Measurements from ENCODE around the gene TTC21A. TPM values are rescaled to one million over a fixed set of nuclear protein-coding genes. Genes with fewer than 3 reads are reported as not detected.

Gene TTC21A
- total and polyA plus RNA-seq, 7 donors = 0.60 to 7.1 (median 4.3) TPM

DNA sequence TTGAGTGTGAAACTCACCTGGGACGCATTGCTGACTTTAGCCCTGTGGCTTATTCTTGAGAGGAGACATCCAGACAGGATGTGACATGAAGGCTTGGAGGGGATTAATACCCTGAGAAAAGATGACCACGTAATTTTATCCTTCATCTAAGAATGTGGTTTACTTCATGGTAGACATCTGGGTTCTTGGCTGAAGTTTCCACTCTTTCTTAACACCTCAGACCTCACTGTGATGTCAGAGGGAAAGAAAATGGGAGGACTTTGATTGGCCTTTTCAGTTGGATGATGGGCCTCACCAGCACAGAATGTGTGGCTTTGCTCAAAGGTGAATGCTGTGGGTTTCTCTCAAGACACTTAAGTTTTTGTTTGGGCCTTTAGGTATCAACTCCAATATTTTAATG, 16.6 kb upstream of the TTC21A start:
- 91 to 93% methylated on average over 2 of the region's 2 CpGs for WGBS, 2 donors
- Histone ChIP-seq H3K4me3 (no peak overlapping the region), H3K36me3 (peaks cover 10 to 100% (median 42%) of the 10 kb centered on the region in 4 donors), H3K4me1 (peaks cover 0 to 4% (median 0%) of the 10 kb centered on the region in 4 donors), H3K27me3 (no peaks in the 10 kb centered on the region), H3K9me3 (no peaks in the 10 kb centered on the region), H3K27ac (no peak overlapping the region)
- TF ChIP-seq POLR2A (IDR thresholded peaks at IDR 0.05) (no peak), POLR2AphosphoS5 (IDR thresholded peaks at IDR 0.05) (no peak), EP300 (IDR thresholded peaks at IDR 0.05) (no peak)
- TF ChIP-seq, protein P1, sequence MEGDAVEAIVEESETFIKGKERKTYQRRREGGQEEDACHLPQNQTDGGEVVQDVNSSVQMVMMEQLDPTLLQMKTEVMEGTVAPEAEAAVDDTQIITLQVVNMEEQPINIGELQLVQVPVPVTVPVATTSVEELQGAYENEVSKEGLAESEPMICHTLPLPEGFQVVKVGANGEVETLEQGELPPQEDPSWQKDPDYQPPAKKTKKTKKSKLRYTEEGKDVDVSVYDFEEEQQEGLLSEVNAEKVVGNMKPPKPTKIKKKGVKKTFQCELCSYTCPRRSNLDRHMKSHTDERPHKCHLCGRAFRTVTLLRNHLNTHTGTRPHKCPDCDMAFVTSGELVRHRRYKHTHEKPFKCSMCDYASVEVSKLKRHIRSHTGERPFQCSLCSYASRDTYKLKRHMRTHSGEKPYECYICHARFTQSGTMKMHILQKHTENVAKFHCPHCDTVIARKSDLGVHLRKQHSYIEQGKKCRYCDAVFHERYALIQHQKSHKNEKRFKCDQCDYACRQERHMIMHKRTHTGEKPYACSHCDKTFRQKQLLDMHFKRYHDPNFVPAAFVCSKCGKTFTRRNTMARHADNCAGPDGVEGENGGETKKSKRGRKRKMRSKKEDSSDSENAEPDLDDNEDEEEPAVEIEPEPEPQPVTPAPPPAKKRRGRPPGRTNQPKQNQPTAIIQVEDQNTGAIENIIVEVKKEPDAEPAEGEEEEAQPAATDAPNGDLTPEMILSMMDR (IDR thresholded peaks at IDR 0.05) = no peak
- intact Hi-C loops (cut with DNase I) = no loop called here
- no peak for DNase-seq

DNA sequence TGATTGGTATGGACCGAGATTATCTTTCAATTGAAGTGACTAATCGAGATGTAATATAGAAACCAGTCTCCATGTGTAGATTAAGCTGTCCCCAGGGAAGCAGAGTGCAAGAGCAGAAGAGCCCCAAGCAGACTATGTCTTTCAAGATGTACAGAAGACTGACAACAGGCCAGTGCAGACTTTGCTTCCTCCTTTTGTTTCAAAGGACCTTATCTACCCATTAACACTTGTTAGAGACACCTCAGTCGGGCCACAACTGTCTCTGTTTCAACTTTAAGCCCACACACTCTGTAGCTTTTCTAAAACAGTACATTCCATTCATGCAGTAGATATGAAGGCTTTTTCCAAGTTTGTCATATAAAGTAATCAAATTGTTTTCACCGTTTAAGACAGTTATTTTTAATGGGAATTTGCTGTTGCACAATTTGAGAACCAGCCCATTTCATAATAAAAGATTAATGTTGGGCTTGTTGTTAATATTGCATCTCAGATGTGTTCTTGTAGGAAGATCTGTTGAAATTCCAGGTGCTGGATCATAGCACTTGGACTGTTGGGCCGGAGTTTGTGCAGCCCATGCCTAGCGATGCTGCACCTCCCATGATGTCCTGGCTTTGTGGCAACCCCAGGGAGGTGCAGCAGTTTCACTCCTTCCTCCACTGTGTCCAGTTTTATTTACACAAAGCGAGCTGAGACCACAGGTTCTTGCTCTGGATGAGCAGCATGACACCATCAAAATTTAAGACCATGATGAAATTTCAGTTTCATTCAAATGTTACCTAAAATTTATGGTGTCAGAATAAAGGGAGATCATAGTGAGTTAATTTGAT, 12.4 kb upstream of the TTC21A start:
- Histone ChIP-seq H3K9me3 (no peaks in the 10 kb centered on the region), H3K4me1 (peaks cover 0 to 4% (median 0%) of the 10 kb centered on the region in 4 donors), H3K27me3 (no peaks in the 10 kb centered on the region), H3K4me3 (no peak overlapping the region), H3K36me3 (peaks cover 5 to 100% (median 50%) of the 10 kb centered on the region in 4 donors), H3K27ac (peak overlapping the region in 1 of 4 donors; percentile 24)
- no peak for DNase-seq
- 84 to 88% methylated on average over 7 of the region's 7 CpGs for WGBS, 2 donors
- no peak for TF ChIP-seq EP300 (IDR thresholded peaks at IDR 0.05)
- no peak for TF ChIP-seq POLR2A (IDR thresholded peaks at IDR 0.05)
- TF ChIP-seq POLR2AphosphoS5 (IDR thresholded peaks at IDR 0.05) = no peak
- TF ChIP-seq, protein P1 (IDR thresholded peaks at IDR 0.05) = no peak
- intact Hi-C loops (cut with DNase I) = no loop called here

DNA sequence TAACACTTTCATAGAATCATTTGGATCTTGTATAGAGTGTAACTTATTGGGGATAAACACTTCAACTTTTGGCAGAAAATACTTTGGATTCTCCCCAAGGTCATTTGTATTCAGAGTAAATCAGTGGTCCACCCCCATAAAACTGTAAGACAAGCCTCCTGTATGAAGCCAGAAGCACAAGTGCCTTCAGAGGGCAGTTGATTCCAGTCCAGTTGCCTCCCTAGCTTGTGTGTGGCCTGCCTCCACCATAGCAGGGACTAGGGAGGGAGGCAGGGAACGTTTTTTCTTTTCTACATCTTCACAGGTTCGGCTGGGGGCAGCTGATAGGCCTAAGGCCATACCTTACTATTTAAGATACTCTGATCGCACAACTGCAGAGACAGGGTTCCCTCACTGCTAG, 11.7 kb upstream of the TTC21A start:
- peak overlapping the region in 3 of 4 donors; percentile 10 to 41 (median 16) for H3K27ac ChIP-seq

DNA sequence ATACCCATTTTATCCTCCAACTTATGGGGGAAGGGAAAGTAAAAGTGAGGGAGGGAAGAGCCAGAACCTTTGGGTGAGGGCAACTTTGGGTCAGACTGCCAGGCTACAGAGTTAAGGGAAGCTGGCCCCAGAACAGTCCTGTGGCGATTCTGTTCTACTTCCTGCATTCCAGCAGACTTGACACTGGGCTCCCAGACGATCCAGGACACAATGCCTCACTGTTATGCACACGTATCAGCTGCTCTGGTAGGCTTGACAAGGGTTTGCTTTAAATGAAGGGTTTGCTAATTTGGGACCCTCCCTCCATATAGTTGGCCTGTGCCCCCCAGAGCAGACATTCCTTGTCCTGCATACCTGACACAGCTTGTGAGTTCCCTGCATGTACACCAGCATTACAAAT, 10.7 kb upstream of the TTC21A start:
- H3K4me1 ChIP-seq = peaks cover 0 to 5% (median 2%) of the 10 kb centered on the region in 4 donors
- TF ChIP-seq EP300 (IDR thresholded peaks at IDR 0.05) (no peak), POLR2A (IDR thresholded peaks at IDR 0.05) (no peak), POLR2AphosphoS5 (IDR thresholded peaks at IDR 0.05) (no peak)
- TF ChIP-seq, protein P1 (IDR thresholded peaks at IDR 0.05) = no peak
- 15 to 59% methylated on average over 3 of the region's 3 CpGs for WGBS, 2 donors
- H3K4me3 ChIP-seq = no peak overlapping the region
- peaks cover 5 to 91% (median 52%) of the 10 kb centered on the region in 4 donors for H3K36me3 ChIP-seq
- H3K27me3 ChIP-seq = no peaks in the 10 kb centered on the region
- intact Hi-C loops (cut with DNase I) = no loop called here
- peak overlapping the region in 3 of 4 donors; percentile 2 to 23 (median 15) for H3K27ac ChIP-seq
- DNase-seq = no peak
- no peaks in the 10 kb centered on the region for H3K9me3 ChIP-seq

More for the DNA sequence above, 11.7 kb upstream of the TTC21A start:
- DNase-seq = no peak
- Histone ChIP-seq H3K36me3 (peaks cover 5 to 100% (median 53%) of the 10 kb centered on the region in 4 donors), H3K9me3 (no peaks in the 10 kb centered on the region), H3K4me1 (peaks cover 0 to 4% (median 0%) of the 10 kb centered on the region in 4 donors), H3K4me3 (no peak overlapping the region), H3K27me3 (no peaks in the 10 kb centered on the region)
- TF ChIP-seq, protein P1 (IDR thresholded peaks at IDR 0.05) = no peak
- TF ChIP-seq EP300 (IDR thresholded peaks at IDR 0.05) = no peak
- TF ChIP-seq POLR2A (IDR thresholded peaks at IDR 0.05) = no peak
- TF ChIP-seq POLR2AphosphoS5 (IDR thresholded peaks at IDR 0.05) = no peak
- 78 to 82% methylated on average over 3 of the region's 3 CpGs for WGBS, 2 donors
- intact Hi-C loops (cut with DNase I) = no loop called here

Measured in sigmoid colon (tissue), 7 donors.